H9 (cell line): ENCODE measurements around the gene SYCN. TPM values are rescaled to one million over a fixed set of nuclear protein-coding genes. Genes with fewer than 3 reads are reported as not detected.

Experiments used
- DNase-seq: peaks from one replicate; pipeline ENCODE4 v3.0.0-alpha.2; 2017
- H2AFZ ChIP-seq: one replicate; pipeline ENCODE4 v1.6.1; 2013; ENCODE audit warnings: mild to moderate bottlenecking, low read length, control low read depth, moderate library complexity
- H2AK5ac ChIP-seq: 2 replicates; pipeline ENCODE4 v1.6.1; 2013; ENCODE audit warnings: low read length, control low read depth, mixed read lengths; ENCODE audit not compliant: insufficient read length
- H2BK120ac ChIP-seq: one replicate; pipeline ENCODE4 v1.6.1; 2013; ENCODE audit warnings: low read depth, mild to moderate bottlenecking, low read length, control low read depth, inconsistent platforms; ENCODE audit not compliant: poor library complexity, severe bottlenecking
- H2BK12ac ChIP-seq: 2 replicates; pipeline ENCODE4 v1.6.1; 2013; ENCODE audit warnings: low read length, control low read depth, mixed read lengths, low read depth; ENCODE audit not compliant: insufficient read length
- H2BK15ac ChIP-seq: 2 replicates; pipeline ENCODE4 v1.6.1; 2013; ENCODE audit warnings: low read depth, low read length, control low read depth
- H2BK20ac ChIP-seq: one replicate; pipeline ENCODE4 v1.6.1; 2013; ENCODE audit warnings: low read depth, mild to moderate bottlenecking, low read length, control low read depth, inconsistent platforms; ENCODE audit not compliant: poor library complexity, severe bottlenecking
- H2BK5ac ChIP-seq: 2 replicates; pipeline ENCODE4 v1.6.1; 2013; ENCODE audit warnings: low read length, control low read depth, mixed read lengths; ENCODE audit not compliant: insufficient read length
- H3K14ac ChIP-seq: 2 replicates; pipeline ENCODE4 v1.6.1; 2013; ENCODE audit warnings: low read length, control low read depth; ENCODE audit not compliant: insufficient read depth
- H3K18ac ChIP-seq: 2 replicates; pipeline ENCODE4 v1.6.1; 2013; ENCODE audit warnings: low read depth, mild to moderate bottlenecking, mixed read lengths, low read length, control low read depth; ENCODE audit not compliant: insufficient read length
- H3K23ac ChIP-seq: 2 replicates; pipeline ENCODE4 v1.6.1; 2013; ENCODE audit warnings: low read length, control low read depth, mixed read lengths, low read depth; ENCODE audit not compliant: insufficient read length
- H3K23me2 ChIP-seq: 2 replicates; pipeline ENCODE4 v1.6.1; 2013; ENCODE audit warnings: low read depth, mild to moderate bottlenecking, mixed read lengths, low read length, control low read depth; ENCODE audit not compliant: insufficient read length, poor library complexity, severe bottlenecking
- H3K27ac ChIP-seq: 2 replicates; pipeline ENCODE4 v1.5.1; 2013; ENCODE audit warnings: low read length, control low read depth, mixed read lengths, low read depth; ENCODE audit not compliant: insufficient read length
- H3K27me3 ChIP-seq: 2 replicates; pipeline ENCODE4 v1.6.1; 2013; ENCODE audit warnings: low read length, control low read depth, inconsistent platforms; ENCODE audit not compliant: insufficient read depth
- H3K4ac ChIP-seq: 2 replicates; pipeline ENCODE4 v1.6.1; 2013; ENCODE audit warnings: low read depth, mild to moderate bottlenecking, control low read depth, inconsistent platforms, low read length, moderate library complexity
- H3K4me1 ChIP-seq: 2 replicates; pipeline ENCODE4 v1.6.1; 2013; ENCODE audit warnings: low read length, control low read depth, inconsistent platforms; ENCODE audit not compliant: insufficient read depth
- H3K4me2 ChIP-seq: 2 replicates; pipeline ENCODE4 v1.6.1; 2013; ENCODE audit warnings: low read length, control low read depth, mixed read lengths; ENCODE audit not compliant: insufficient read length, insufficient read depth
- H3K56ac ChIP-seq: 2 replicates; pipeline ENCODE4 v1.6.1; 2013; ENCODE audit warnings: low read depth, mild to moderate bottlenecking, mixed read lengths, low read length, control low read depth; ENCODE audit not compliant: insufficient read length
- H3K79me1 ChIP-seq: 2 replicates; pipeline ENCODE4 v1.6.1; 2013; ENCODE audit warnings: low read depth, mild to moderate bottlenecking, moderate library complexity, low read length, control low read depth, inconsistent platforms; ENCODE audit not compliant: insufficient read depth, poor library complexity, severe bottlenecking
- H3K79me2 ChIP-seq: 2 replicates; pipeline ENCODE4 v1.6.1; 2013; ENCODE audit warnings: low read length, control low read depth, inconsistent platforms; ENCODE audit not compliant: insufficient read depth
- H3K9ac ChIP-seq: 2 replicates; pipeline ENCODE4 v1.6.1; 2013; ENCODE audit warnings: low read length, control low read depth, mixed read lengths; ENCODE audit not compliant: insufficient read length; ENCODE audit errors: extremely low read depth
- H3K9me3 ChIP-seq: one replicate; pipeline ENCODE4 v1.6.1; 2013; ENCODE audit warnings: low read depth, low read length, inconsistent platforms; ENCODE audit not compliant: control insufficient read depth
- H3T11ph ChIP-seq: one replicate; pipeline ENCODE4 v1.6.1; 2013; ENCODE audit warnings: mild to moderate bottlenecking, low read length, control low read depth, inconsistent platforms
- H4K20me1 ChIP-seq: one replicate; pipeline ENCODE4 v1.6.1; 2013; ENCODE audit not compliant: control insufficient read depth, insufficient read length, insufficient read depth
- H4K5ac ChIP-seq: 2 replicates; pipeline ENCODE4 v1.6.1; 2013; ENCODE audit warnings: low read depth, mild to moderate bottlenecking, mixed read lengths, low read length, control low read depth; ENCODE audit not compliant: insufficient read length
- H4K8ac ChIP-seq: replicated peaks from 2 replicates; pipeline ENCODE4 v1.6.1; 2013; ENCODE audit warnings: low read length, control low read depth, mixed read lengths, low read depth; ENCODE audit not compliant: insufficient read length
- H4K91ac ChIP-seq: 2 replicates; pipeline ENCODE4 v1.6.1; 2013; ENCODE audit warnings: low read depth, mild to moderate bottlenecking, moderate library complexity, mixed read lengths, low read length, control low read depth; ENCODE audit not compliant: insufficient read length
- H3K27ac Mint-ChIP-seq, 3 experiments: 2 replicates in 2 of 3; 3 replicates in 1 of 3; pipeline ENCODE4 v1.8.0; 2020 to 2021; ENCODE audit warnings: mixed read lengths in 3 of 3, mild to moderate bottlenecking in 1 of 3, moderate library complexity in 1 of 3
- H3K27me3 Mint-ChIP-seq: 2 replicates; pipeline ENCODE4 v1.8.0; 2021; ENCODE audit warnings: low read depth, mild to moderate bottlenecking, moderate library complexity, mixed read lengths
- H3K36me3 Mint-ChIP-seq, 3 experiments: 2 replicates in 2 of 3; 3 replicates in 1 of 3; pipeline ENCODE4 v1.8.0; 2020 to 2021; ENCODE audit warnings: low read depth in 3 of 3, mixed read lengths in 3 of 3; ENCODE audit not compliant: insufficient read depth in 1 of 3
- H3K4me1 Mint-ChIP-seq, 2 experiments: 2 replicates each; pipeline ENCODE4 v1.8.0; 2020; ENCODE audit warnings: mixed read lengths in 2 of 2
- H3K4me3 Mint-ChIP-seq, 2 experiments: 2 replicates in 1 of 2; 3 replicates in 1 of 2; pipeline ENCODE4 v1.8.0; 2020 to 2021; ENCODE audit warnings: mild to moderate bottlenecking in 2 of 2, mixed read lengths in 2 of 2, moderate library complexity in 1 of 2
- H3K9me3 Mint-ChIP-seq, 2 experiments: 2 replicates in 1 of 2; 3 replicates in 1 of 2; pipeline ENCODE4 v1.8.0; 2020; ENCODE audit warnings: mild to moderate bottlenecking in 2 of 2, mixed read lengths in 2 of 2, moderate library complexity in 1 of 2
- WGBS: extraction: QIAGEN DNeasy Blood & Tissue Kit; methylation state at CpG from one replicate; pipeline ENCODE4 v1.1.7; 2013; ENCODE audit warnings: missing lambda C conversion rate, low lambda C conversion rate, mixed read lengths; ENCODE audit not compliant: insufficient read length; ENCODE audit errors: extremely low coverage; 5-methylcytosine and 5-hydroxymethylcytosine counted together
- total RNA-seq: library from RNA; stranded (reverse); gene quantifications from 2 replicates; pipeline ENCODE4 v1.2.1, GENCODE V29; 2021
- TF ChIP-seq, protein P1 (sequence below): fragments of 200-600 bp; sonication (generic); conservative IDR thresholded peaks from 3 replicates; pipeline ENCODE4 v1.8.0; 2021; ENCODE audit warnings: antibody characterized with exemption, mild to moderate bottlenecking

Gene SYCN
- total RNA-seq, 1 experiment from 2014 or later: not detected

DNA sequence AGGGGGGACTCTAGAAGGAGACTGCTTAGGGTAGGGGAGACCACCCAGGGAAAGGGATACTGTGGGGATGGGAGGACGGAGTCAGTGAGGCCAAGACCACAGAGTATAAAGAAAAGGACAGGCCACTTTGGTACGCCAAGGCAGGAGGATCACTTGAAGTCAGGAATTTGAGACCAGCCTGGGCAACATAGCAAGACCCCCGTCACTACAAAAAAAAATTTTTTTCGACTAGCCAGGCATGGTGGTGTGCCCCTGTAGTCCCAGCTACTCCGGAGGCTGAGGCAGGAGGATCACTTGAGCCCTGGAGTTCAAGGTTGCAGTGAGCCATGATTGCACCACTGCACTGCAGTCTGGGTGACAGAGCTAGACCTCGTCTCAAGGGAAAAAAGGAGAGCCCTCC is 34.1 kb upstream of the SYCN start:
- Histone ChIP-seq H2BK120ac (no peak overlapping the region), H3K27ac (no peak overlapping the region), H4K20me1 (no peaks in the 10 kb centered on the region), H3K56ac (no peak overlapping the region), H3K4ac (no peak overlapping the region), H3K4me2 (no peak overlapping the region), H2BK20ac (no peak overlapping the region), H3K18ac (no peak overlapping the region), H3K9ac (no peak overlapping the region), H3K14ac (no peak overlapping the region), H4K91ac (no peak overlapping the region), H3T11ph (no peak overlapping the region), H3K23ac (no peak overlapping the region), H3K9me3 (no peaks in the 10 kb centered on the region), H2BK5ac (no peak overlapping the region), H3K27me3 (no peaks in the 10 kb centered on the region; the same call in 1 of the 2 replicates), H2BK15ac (no peak overlapping the region), H3K4me1 (no peaks in the 10 kb centered on the region), H2AFZ (no peak overlapping the region), H4K8ac (no peak overlapping the region), H2AK5ac (no peak overlapping the region), H4K5ac (no peak overlapping the region), H2BK12ac (no peak overlapping the region), H3K79me1 (no peaks in the 10 kb centered on the region), H3K79me2 (no peaks in the 10 kb centered on the region), H3K23me2 (no peaks in the 10 kb centered on the region)
- Mint-ChIP-seq H3K36me3 (no peaks in the 10 kb centered on the region), H3K9me3 (no peaks in the 10 kb centered on the region), H3K4me3 (no peak overlapping the region), H3K4me1 (peaks cover 0 to 6% of the 10 kb centered on the region in 2 experiments; a peak in 2 of 4 replicates), H3K27me3 (peaks cover 65% of the 10 kb centered on the region), H3K27ac (no peak overlapping the region; a peak in 1 of 7 replicates)
- no CpG with 5 or more reads among the region's 6 CpGs for WGBS
- DNase-seq: no peak
- TF ChIP-seq, protein P1, sequence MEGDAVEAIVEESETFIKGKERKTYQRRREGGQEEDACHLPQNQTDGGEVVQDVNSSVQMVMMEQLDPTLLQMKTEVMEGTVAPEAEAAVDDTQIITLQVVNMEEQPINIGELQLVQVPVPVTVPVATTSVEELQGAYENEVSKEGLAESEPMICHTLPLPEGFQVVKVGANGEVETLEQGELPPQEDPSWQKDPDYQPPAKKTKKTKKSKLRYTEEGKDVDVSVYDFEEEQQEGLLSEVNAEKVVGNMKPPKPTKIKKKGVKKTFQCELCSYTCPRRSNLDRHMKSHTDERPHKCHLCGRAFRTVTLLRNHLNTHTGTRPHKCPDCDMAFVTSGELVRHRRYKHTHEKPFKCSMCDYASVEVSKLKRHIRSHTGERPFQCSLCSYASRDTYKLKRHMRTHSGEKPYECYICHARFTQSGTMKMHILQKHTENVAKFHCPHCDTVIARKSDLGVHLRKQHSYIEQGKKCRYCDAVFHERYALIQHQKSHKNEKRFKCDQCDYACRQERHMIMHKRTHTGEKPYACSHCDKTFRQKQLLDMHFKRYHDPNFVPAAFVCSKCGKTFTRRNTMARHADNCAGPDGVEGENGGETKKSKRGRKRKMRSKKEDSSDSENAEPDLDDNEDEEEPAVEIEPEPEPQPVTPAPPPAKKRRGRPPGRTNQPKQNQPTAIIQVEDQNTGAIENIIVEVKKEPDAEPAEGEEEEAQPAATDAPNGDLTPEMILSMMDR: no peak
